GM19099 (cell line): ENCODE results near the gene LIPA.

Experiments
- POLR2A ChIP-seq: IDR thresholded peaks from 3 replicates; pipeline ENCODE4 v1.6.1; 2011; ENCODE audit warnings: low read depth; ENCODE audit not compliant: insufficient read length; ENCODE audit errors: extremely low read depth

The LIPA gene

GRCh38 chr10:89228146-89228545, 23.4 kb downstream of the LIPA start:
- TF ChIP-seq POLR2A = no peak

- TF ChIP-seq POLR2A = no peak
Measured at GRCh38 chr10:89226891-89227290, 24.7 kb downstream of the LIPA start.

GRCh38 chr10:89224739-89225443, 26.7 kb downstream of the LIPA start:
- TF ChIP-seq POLR2A = no peak

GRCh38 chr10:89221919-89222318, 29.7 kb downstream of the LIPA start:
- TF ChIP-seq POLR2A = no peak

- TF ChIP-seq POLR2A = no peak
Measured at GRCh38 chr10:89219513-89220218, 31.9 kb downstream of the LIPA start.

- TF ChIP-seq POLR2A = no peak
Measured at GRCh38 chr10:89217057-89217990, 34.3 kb downstream of the LIPA start.

GRCh38 chr10:89216056-89216455, 35.5 kb downstream of the LIPA start:
- TF ChIP-seq POLR2A = no peak

- no peak for TF ChIP-seq POLR2A
Measured at GRCh38 chr10:89215511-89215910, 36.1 kb downstream of the LIPA start.

- no peak for TF ChIP-seq POLR2A
Measured at GRCh38 chr10:89214566-89215165, 36.9 kb downstream of the LIPA start.

- TF ChIP-seq POLR2A = no peak
Measured at GRCh38 chr10:89213191-89213808, 38.3 kb downstream of the LIPA start.

GRCh38 chr10:89210794-89211425, 40.7 kb downstream of the LIPA start:
- TF ChIP-seq POLR2A = no peak

GRCh38 chr10:89209718-89210117, 41.9 kb downstream of the LIPA start:
- no peak for TF ChIP-seq POLR2A

GRCh38 chr10:89207801-89208551, 43.6 kb downstream of the LIPA start:
- no peak for TF ChIP-seq POLR2A
